DOHH2 (cell line): ENCODE data around the gene SLC5A6.

Experiments
- CTCF ChIP-seq: fragments of 200-600 bp; sonication (generic); IDR thresholded peaks from one replicate; pipeline ENCODE4 v1.5.1; 2014; ENCODE audit warnings: antibody characterized with exemption, mild to moderate bottlenecking, low read depth, low read length; ENCODE audit not compliant: poor library complexity, severe bottlenecking
- EZH2phosphoT487 ChIP-seq: fragments of 200-600 bp; sonication (generic); IDR thresholded peaks from 2 replicates; pipeline ENCODE4 v1.6.1; 2017; ENCODE audit warnings: borderline replicate concordance, mild to moderate bottlenecking, antibody characterized with exemption, low read length, moderate library complexity, mixed read lengths

GRCh38 chr2:27152796-27153464 lies 59.1 kb downstream of the SLC5A6 start:
- TF ChIP-seq CTCF (no peak), EZH2phosphoT487 (no peak)
